PFSK-1 (cell line): ENCODE measurements around the gene B4GALT2.

Experiments used
- FOXP2 ChIP-seq: optimal IDR thresholded peaks from 2 replicates; pipeline ENCODE3; 2011; ENCODE audit warnings: borderline replicate concordance, control low read depth, inconsistent platforms; ENCODE audit not compliant: insufficient read depth; ENCODE audit errors: extremely low read length, extremely low read depth
- POLR2AphosphoS5 ChIP-seq: IDR thresholded peaks from 2 replicates; pipeline ENCODE4 v1.6.1; 2012; ENCODE audit warnings: low read depth, mild to moderate bottlenecking, control low read depth, low read length, moderate library complexity
- SIN3A ChIP-seq: IDR thresholded peaks from 2 replicates; pipeline ENCODE4 v1.6.1; 2012; ENCODE audit warnings: mild to moderate bottlenecking, low read length, moderate library complexity, borderline replicate concordance; ENCODE audit not compliant: insufficient read depth
- TAF1 ChIP-seq: IDR thresholded peaks from 2 replicates; pipeline ENCODE4 v1.6.1; 2012; ENCODE audit warnings: low read length, control low read depth, borderline replicate concordance; ENCODE audit not compliant: insufficient read depth

DNA sequence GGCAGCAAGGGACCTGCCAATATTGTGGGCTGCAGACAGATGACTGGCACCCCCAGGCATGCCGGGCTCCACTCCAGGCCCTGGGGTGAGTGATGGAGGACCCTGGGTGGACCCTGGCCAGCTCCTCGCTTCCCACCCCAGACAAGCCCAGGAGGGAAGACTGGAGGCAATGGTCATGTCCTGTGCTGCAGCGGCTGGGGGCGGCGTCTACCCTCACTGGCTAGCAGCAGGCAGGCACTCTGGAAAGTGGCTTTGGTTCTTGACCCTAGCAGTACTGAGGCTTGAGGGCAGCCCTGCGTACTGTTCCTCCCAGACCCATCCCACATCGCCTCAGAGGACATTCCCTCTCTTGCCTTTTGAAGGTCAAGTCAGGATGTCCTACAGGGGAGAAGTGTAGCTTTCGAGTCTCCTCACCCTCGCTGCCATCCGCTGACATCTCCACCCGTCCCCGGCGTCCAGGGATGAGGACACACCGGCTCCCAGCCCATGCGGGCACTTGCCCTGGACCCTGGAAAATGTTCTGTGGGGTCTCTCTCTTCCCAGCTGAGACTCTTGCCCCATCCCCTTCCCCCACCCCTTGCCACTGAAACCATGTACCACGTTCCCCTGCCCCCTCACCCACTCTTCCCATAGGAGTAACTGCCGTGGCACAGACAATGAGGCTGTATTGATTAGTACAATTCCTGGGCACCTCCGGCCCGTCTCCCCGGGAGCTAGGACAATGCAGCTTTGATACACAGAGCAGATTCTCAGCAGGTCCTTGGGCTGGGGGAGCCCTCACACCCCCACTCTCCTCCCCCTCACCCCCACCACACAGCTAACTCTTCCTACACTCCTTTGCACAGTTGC is 37.3 kb downstream of the B4GALT2 start:
- TF ChIP-seq POLR2AphosphoS5, result no peak
- TF ChIP-seq SIN3A, result no peak
- TF ChIP-seq TAF1, result no peak
- TF ChIP-seq FOXP2, result no peak
